GM19463 (cell line): Measurements from ENCODE around the gene SKOR1.

Source experiments
- ATAC-seq: cut with Tn5 transposase; IDR thresholded peaks from one replicate; pipeline ENCODE4 v1.9.1; 2021; ENCODE audit warnings: mild to moderate bottlenecking, moderate library complexity; ENCODE audit not compliant: unreplicated experiment

Gene SKOR1

GRCh38 chr15:67845974-67846373, 20.7 kb downstream of the SKOR1 start:
- no peak for ATAC-seq

- ATAC-seq, result no peak
Observed at GRCh38 chr15:67849538-67849937, 24.2 kb downstream of the SKOR1 start.

GRCh38 chr15:67850336-67850735, 25.0 kb downstream of the SKOR1 start:
- ATAC-seq, result no peak

GRCh38 chr15:67850994-67851571, 25.8 kb downstream of the SKOR1 start:
- no peak for ATAC-seq

GRCh38 chr15:67852418-67852817, 27.1 kb downstream of the SKOR1 start:
- no peak for ATAC-seq

- no peak for ATAC-seq
Observed at GRCh38 chr15:67853454-67853853, 28.1 kb downstream of the SKOR1 start.

- no peak for ATAC-seq
Observed at GRCh38 chr15:67854358-67854757, 29.0 kb downstream of the SKOR1 start.

GRCh38 chr15:67855842-67856241, 30.5 kb downstream of the SKOR1 start:
- no peak for ATAC-seq

GRCh38 chr15:67857220-67857619, 31.9 kb downstream of the SKOR1 start:
- no peak for ATAC-seq

- ATAC-seq, result no peak
Observed at GRCh38 chr15:67859331-67859946, 34.1 kb downstream of the SKOR1 start.

GRCh38 chr15:67861983-67862382, 36.7 kb downstream of the SKOR1 start:
- no peak for ATAC-seq

- no peak for ATAC-seq
Observed at GRCh38 chr15:67862750-67863441, 37.6 kb downstream of the SKOR1 start.

GRCh38 chr15:67863442-67863987, 38.2 kb downstream of the SKOR1 start:
- ATAC-seq, result peak; percentile 84

GRCh38 chr15:67865331-67865730, 40.0 kb downstream of the SKOR1 start:
- no peak for ATAC-seq

- ATAC-seq, result no peak
Observed at GRCh38 chr15:67865766-67866165, 40.5 kb downstream of the SKOR1 start.

GRCh38 chr15:67869701-67870100, 44.4 kb downstream of the SKOR1 start:
- ATAC-seq, result no peak

- no peak for ATAC-seq
Observed at GRCh38 chr15:67870868-67871408, 45.6 kb downstream of the SKOR1 start.

- ATAC-seq, result no peak
Observed at GRCh38 chr15:67873777-67874176, 48.5 kb downstream of the SKOR1 start.

- no peak for ATAC-seq
Observed at GRCh38 chr15:67878712-67879206, 53.5 kb downstream of the SKOR1 start.

- ATAC-seq, result no peak
Observed at GRCh38 chr15:67879440-67880129, 54.3 kb downstream of the SKOR1 start.

GRCh38 chr15:67880651-67881182, 55.4 kb downstream of the SKOR1 start:
- no peak for ATAC-seq
